GM19238 (cell line): Measurements from ENCODE around the gene IPO4.
"Not testable (repeated sequence)": the region's sequence is repeated elsewhere in the genome, so short reads cannot be mapped to it uniquely, and the experiment has no call there.

Source experiments
- DNase-seq: peaks from one replicate; pipeline ENCODE4 v3.0.0; 2011; ENCODE audit warnings: low spot score; ENCODE audit not compliant: insufficient read length

The IPO4 gene

DNA sequence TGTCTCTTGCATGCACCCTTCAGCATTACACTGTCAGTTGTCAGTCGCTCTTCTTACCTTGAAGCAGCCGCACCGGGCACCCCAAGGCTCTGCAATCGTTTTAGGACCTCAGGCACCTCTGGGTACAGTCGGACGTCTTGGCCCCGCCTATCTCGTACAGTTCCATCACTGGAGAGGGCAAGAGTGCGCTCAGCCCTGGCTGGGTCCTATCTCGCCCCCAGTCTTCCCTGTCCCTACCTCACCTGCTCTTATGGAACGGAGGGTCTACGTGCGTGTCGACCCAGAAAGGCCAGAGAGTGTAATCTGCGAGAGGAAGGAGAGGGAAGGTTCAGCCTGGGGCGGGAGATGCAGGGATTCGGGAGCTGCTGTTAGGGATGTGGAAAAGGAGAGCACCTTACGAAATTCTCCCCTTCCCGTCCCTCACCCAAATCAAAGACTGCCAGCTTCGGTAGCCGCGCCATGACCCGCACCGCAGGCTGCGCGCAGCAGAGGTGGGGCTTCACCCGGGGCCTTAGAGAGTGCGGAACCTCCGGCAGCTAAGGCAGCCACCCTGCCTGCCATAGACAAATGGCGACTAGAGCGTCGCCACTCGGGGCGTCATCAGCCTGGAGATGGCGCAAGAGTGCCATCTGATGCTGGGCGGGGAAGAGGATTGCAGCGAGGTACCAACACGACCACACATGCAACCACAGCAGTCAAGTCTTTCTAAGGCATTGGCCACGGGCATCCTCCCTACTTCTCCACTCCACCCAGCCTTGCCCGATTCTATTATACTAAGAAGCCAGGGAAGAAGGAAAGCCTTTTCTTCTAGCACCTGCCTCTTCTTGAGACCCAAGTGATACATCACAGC, 27.1 kb upstream of the IPO4 start, which contains the start of gene MDP1:
Gene MDP1 (minus strand): TSS at position 572 of the 850 bp plus-strand sequence. CDS start 111 bp downstream, at position 461.
- peak; percentile 85 for DNase-seq

- DNase-seq = no peak
Observed at GRCh38 chr14:24213866-24214662, 25.4 kb upstream of the IPO4 start.

- peak; percentile 94 for DNase-seq
Observed at GRCh38 chr14:24212924-24213865, 24.6 kb upstream of the IPO4 start, which contains the start of gene CHMP4A. Gene CHMP4A, minus strand, starts transcription at chr14:24213488. Its CDS starts 49 bp downstream, at chr14:24213439.

DNA sequence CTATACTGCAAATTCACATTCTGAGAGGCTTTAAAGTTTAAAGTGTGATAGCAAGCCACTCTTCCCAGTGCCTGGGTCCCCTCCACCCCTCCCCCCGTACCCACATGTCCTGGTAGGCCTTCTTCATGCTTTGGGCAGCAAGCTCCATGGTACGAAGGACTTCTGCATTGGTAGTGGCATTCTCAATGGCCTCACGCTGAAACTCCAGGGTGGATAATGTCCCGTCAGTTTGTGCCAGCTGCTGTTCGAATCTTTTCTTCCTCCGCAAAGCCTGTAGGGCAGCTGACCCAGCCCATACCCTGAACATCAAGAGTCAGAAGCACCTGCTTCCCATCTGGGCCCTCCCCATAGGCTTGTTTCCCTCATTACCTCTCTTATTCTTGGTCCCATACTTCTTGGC, 22.7 kb upstream of the IPO4 start:
- DNase-seq = no peak

DNA sequence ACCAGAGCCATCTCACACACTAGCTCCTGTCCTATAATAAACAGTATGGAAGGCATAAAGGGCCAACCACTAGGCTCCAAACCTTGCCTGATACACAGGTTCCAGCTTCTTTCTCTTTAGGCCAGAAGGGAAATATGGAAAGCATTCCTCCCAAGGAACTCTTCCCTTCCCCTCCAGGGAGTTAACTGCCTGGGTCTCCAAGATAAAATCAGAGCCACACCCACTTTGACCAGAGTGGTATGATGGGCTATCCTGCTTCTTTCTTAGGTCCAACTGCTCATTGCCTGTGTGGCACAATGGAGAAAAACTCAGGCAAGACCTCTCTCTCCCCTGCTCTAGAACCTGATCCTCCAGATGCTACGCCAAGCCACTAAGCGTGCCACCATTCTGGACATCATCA, 19.0 kb upstream of the IPO4 start:
- DNase-seq = no peak

GRCh38 chr14:24207104-24207551, 18.5 kb upstream of the IPO4 start:
- DNase-seq = no peak

DNA sequence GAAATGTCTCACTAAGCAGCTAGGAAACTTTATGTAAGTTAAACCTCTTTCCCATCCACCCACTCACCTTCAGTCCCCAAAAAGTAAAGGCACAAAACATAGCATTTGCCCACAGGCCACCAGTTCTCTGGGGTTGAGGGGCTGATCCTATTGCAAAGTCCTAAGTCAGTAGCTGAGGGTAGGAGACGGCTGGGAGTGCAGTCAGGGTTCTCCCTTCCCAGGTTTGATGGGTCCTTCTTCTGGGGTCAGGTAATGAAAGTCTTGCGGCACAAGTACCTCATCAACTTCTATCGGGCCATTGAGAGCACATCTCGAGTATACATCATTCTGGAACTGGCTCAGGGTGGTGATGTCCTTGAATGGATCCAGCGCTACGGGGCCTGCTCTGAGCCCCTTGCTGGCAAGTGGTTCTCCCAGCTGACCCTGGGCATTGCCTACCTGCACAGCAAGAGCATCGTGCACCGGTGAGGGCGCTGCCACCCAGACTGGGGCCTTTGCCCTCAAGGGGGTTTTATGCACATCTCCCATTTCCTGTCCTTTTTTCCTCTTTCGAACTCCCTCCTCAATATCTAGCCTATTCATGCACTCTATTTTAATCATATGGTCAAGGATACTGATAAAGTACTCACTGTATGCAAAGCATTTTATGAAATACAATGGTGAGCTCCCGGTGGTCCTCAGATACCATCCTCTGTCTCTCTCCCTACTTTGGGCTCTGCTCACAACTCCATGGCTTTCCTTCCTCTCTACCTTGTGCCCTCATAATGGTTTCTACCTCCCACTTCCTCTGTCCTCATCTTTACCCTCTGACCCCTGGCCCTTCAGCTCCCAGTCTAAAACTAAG, 17.9 kb upstream of the IPO4 start:
- DNase-seq = no peak

DNA sequence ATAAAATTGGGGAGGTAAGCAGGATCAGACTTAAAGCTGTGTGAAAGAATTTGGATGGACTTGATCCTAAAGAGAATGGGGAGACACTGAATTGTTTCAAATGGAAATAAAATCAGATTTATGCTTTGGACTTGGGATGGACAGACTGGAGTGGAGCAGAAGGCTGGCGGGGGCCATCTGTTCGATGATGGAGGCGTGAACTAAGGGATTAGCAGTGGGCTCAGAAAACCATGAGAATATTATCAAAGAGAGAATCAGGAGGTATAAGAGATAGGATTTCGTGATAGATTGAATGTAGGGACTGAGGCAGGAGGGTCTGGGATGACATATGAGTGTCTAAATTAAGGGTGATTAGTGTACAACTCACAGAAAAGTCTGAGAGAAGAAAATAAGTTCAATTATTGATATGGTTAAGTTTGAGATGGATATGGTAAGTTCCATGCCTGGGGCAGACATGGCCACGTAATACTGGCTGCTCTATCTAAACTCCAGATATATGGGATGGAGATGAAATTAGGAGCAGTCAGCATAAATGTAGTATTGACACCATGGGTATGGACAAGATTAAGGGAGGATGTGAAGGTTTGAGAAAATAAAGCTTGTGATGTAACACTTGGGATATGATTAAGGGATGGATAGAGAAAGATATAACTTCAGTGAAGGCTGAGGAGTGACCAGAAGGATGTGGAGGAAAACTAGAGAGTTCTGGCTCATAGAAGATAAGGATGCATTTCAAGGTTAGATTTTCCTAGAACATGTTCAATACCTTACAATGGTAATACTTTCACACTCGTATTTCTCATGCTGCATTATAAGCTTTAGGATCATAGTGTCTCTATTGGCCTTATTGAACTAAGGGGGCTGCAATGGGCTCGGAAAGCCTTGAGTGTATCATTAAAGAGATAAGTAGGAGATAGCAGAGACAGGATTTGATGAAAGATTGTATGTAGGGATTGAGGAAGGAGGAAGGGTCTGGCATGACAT, 15.8 kb upstream of the IPO4 start:
- DNase-seq = no peak

DNA sequence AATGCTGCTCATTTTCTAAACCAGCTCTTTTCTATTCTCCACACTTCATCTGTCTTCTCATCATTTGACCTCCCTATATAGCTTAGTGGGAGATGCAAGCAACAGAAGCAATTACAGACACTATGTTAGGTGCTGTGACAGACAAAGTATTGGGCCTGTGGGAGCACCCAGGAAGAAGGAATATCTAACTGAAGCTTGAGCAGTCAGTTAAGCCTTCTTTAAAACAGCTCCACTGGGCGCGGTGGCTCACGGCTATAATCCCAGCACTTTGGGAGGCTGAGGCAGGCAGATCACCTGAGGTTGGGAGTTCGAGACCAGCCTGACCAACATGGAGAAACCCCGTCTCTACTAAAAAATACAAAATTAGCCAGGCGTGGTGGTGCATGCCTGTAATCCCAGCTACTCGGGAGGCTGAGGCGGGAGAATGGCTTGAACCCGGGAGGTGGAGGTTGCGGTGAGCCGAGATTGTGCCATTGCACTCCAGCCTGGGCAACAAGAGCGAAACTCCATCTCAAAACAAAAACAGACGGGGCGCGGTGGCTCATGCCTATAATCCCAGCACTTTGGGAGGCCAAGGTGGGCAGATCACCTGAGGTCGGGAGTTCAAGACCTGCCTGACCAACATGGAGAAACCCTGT, 14.8 kb upstream of the IPO4 start:
- DNase-seq = not testable (repeated sequence)

DNA sequence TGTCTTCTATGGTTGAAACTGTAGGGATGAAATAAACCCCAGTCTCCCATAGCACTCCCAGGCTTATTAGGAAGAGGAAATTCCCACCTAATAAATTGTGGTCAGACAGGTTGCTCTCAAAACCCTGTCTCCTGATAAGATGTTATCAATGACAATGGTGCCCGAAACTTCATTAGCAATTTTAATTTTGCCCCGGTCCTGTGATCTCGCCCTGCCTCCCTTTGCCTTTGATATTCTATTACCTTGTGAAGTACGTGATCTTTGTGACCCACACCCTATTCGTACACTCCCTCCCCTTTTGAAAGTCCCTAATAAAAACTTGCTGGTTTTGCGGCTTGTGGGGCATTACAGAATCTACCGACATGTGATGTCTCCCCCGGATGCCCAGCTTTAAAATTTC, 13.9 kb upstream of the IPO4 start:
- DNase-seq = not testable (repeated sequence)

DNA sequence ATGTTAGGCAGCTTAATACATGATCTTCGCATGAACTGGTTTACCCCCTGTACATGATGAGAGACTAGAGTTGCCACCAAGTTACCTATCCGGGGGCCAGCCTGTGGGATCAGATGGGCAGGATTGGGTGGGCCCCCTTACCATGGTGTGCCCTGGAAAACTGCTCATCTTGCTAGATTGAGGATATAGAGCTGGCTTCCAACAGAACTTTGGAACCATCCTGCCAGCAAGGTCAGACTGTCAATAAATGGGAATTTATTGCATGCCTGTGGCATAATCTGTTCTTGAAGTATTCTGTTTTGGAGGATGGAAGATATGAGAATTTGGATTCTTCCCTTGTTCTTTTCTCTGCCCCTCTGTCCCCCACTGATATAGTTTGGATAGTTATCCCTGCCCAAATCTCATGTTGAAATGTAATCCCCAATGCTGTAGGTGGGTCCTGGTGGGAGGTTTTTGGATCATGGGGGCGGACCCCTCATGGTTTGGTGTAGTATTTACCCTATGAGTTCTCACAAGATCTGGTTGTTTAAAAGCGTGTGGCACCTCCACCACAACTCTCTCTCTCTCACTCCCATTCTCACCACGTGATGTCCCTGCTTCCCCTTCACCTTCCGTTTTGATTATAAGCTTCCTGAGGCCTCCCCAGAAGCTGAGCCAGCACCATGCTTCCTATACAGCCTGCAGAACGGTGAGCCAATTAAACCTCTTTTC, 10.4 kb upstream of the IPO4 start:
- no peak for DNase-seq

- DNase-seq = no peak
Observed at GRCh38 chr14:24197056-24197450, 8.4 kb upstream of the IPO4 start.

- DNase-seq = peak; percentile 35
Observed at GRCh38 chr14:24196071-24197055, 7.7 kb upstream of the IPO4 start.

DNA sequence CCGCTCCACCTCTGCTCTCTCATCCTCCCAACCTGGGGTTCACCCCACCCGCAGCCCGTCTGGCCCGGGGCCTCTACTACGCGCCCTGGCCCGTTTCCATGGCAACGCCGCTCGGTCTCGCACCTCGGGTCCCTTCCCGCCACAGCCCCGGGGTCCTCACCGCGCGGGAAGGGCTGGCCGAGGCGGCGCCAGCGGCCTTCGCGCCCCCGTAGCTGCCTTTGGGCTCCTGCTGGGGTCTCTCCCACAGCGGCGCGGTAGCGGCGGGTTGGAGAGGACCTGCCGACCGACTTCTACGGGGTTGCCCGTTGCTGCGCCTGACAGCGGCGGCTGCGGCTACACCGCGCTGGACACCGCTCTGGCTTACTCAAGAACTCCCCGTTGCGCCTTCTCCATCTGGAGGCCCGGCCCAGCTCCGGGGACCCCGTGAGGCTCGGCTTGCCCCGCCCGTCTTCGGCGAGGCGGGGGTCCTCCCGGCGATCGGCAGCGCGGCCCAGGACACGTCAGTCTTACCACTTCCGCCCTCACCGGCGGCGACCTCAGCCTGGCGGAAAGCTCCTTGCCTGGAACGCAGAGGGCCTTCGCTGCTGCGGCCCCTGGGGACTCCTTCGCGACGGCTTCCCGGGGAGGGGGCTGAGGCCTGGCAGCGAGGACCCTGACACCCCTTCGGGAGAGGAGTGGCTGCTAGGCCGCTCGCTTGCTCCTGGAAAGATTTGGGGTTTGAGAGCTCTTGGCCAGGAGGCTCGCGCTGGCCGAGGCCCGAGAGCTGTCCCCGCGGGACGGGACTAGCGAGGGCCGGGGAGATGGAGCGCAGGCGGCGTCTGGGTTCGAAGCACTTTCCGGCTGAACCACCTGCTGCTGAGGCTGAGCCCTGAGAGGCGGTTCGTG, 6.8 kb upstream of the IPO4 start, which contains the start of gene TM9SF1:
Gene TM9SF1 (minus strand): TSS at position 256 of the 885 bp plus-strand sequence. CDS start 422 bp downstream, outside the sequence.
- DNase-seq = peak; percentile 93

- DNase-seq = no peak
Observed at GRCh38 chr14:24194873-24195185, 6.2 kb upstream of the IPO4 start.
